CD8-positive, alpha-beta memory T cell (primary cell): ENCODE data around the gene CLPTM1. TPM values are rescaled to one million over a fixed set of nuclear protein-coding genes. Genes with fewer than 3 reads are reported as not detected.
"Not testable (repeated sequence)": the region's sequence is repeated elsewhere in the genome, so short reads cannot be mapped to it uniquely, and the experiment has no call there.

Experiments
- CTCF ChIA-PET: fragments of 350-600 bp; sonication (Branson Sonifier 250); formaldehyde crosslinking; loops from one replicate; lab custom pipeline; 2021; ENCODE audit warnings: antibody characterized with exemption; lab: Charles Lee
- POLR2A ChIA-PET: fragments of 350-600 bp; sonication (Branson Sonifier 250); formaldehyde crosslinking; loops from one replicate; lab custom pipeline; 2021; ENCODE audit warnings: antibody characterized with exemption; lab: Charles Lee
- DNase-seq, 5 donors: peaks; one replicate each; pipeline versions ENCODE4 v3.0.0 to v3.0.0-alpha.2; 2020 to 2022; ENCODE audit warnings: mixed read lengths in 1 of 5
- H3K27ac ChIP-seq: one replicate; pipeline ENCODE4 v1.7.0; 2013; ENCODE audit warnings: low read depth, mild to moderate bottlenecking, low read length, moderate library complexity
- H3K27me3 ChIP-seq: 2 replicates; pipeline ENCODE4 v1.7.0; 2013; ENCODE audit warnings: low read length, mild to moderate bottlenecking; ENCODE audit not compliant: insufficient read depth, poor library complexity, severe bottlenecking
- H3K36me3 ChIP-seq: 2 replicates; pipeline ENCODE4 v1.7.0; 2013; ENCODE audit warnings: mild to moderate bottlenecking, low read length, moderate library complexity; ENCODE audit not compliant: insufficient read depth
- H3K4me1 ChIP-seq: 2 replicates; pipeline ENCODE4 v1.7.0; 2013; ENCODE audit warnings: mild to moderate bottlenecking, low read length, moderate library complexity; ENCODE audit not compliant: insufficient read depth
- H3K4me3 ChIP-seq: 2 replicates; pipeline ENCODE4 v1.7.0; 2013; ENCODE audit warnings: mild to moderate bottlenecking, low read length
- H3K9me3 ChIP-seq: 2 replicates; pipeline ENCODE4 v1.7.0; 2013; ENCODE audit warnings: mild to moderate bottlenecking, low read length
- H3K27ac Mint-ChIP-seq, 8 donors: one replicate each; pipeline ENCODE4 v1.8.0; 2020 to 2021; ENCODE audit warnings: mixed read lengths in 8 of 8, mild to moderate bottlenecking in 6 of 8, inconsistent platforms in 3 of 8, moderate library complexity in 3 of 8
- H3K27me3 Mint-ChIP-seq, 2 donors: one replicate each; pipeline ENCODE4 v1.8.0; 2020 to 2021; ENCODE audit warnings: mixed read lengths in 2 of 2, mild to moderate bottlenecking in 1 of 2, moderate library complexity in 1 of 2
- H3K36me3 Mint-ChIP-seq, 3 donors: one replicate each; pipeline ENCODE4 v1.8.0; 2020 to 2021; ENCODE audit warnings: mixed read lengths in 3 of 3, inconsistent platforms in 1 of 3, mild to moderate bottlenecking in 1 of 3
- H3K4me1 Mint-ChIP-seq, 3 donors: one replicate each; pipeline ENCODE4 v1.8.0; 2020 to 2021; ENCODE audit warnings: mixed read lengths in 3 of 3, inconsistent platforms in 1 of 3, mild to moderate bottlenecking in 1 of 3
- H3K4me3 Mint-ChIP-seq, 7 donors: one replicate each; pipeline ENCODE4 v1.8.0; 2020 to 2021; ENCODE audit warnings: mixed read lengths in 7 of 7, mild to moderate bottlenecking in 6 of 7, moderate library complexity in 4 of 7, inconsistent platforms in 2 of 7
- H3K9me3 Mint-ChIP-seq, 5 donors: one replicate each; pipeline ENCODE4 v1.8.0; 2020 to 2022; ENCODE audit warnings: mixed read lengths in 5 of 5, mild to moderate bottlenecking in 3 of 5, moderate library complexity in 2 of 5, inconsistent platforms in 1 of 5
- polyA plus RNA-seq: library from polyadenylated mRNA; unstranded; fragments of 300-500 nt; fragmentation: Illumina TruSeq; gene quantifications from one replicate; pipeline ENCODE4 v1.2.3, GENCODE V29; 2021
- total RNA-seq, 2 experiments: library from RNA; stranded (reverse); gene quantifications; one replicate each; pipeline ENCODE4 v1.2.3, GENCODE V29; 2021

Gene CLPTM1
- total and polyA plus RNA-seq, 3 experiments from 2014 or later = 27.5 to 82.5 (median 78.6) TPM

- not testable (repeated sequence) for H3K4me1 ChIP-seq, H3K9me3 ChIP-seq, H3K27ac ChIP-seq, H3K27me3 ChIP-seq, H3K4me1 Mint-ChIP-seq, DNase-seq, H3K4me3 Mint-ChIP-seq, H3K27me3 Mint-ChIP-seq, H3K9me3 Mint-ChIP-seq, H3K4me3 ChIP-seq, H3K27ac Mint-ChIP-seq
- peaks cover 26% of the 10 kb centered on the region for H3K36me3 ChIP-seq
- ChIA-PET CTCF (interaction anchor here (0.7 to 1.0 kb wide), 2 partner anchors 9 to 12 kb away, joined by 3 read pairs; no protein-coding TSS in a partner anchor), POLR2A (interaction anchor here (0.8 kb wide), 1 partner anchor 149 kb away, joined by 8 read pairs; no protein-coding TSS in a partner anchor)
- peaks cover 5 to 70% (median 7%) of the 10 kb centered on the region in 3 donors for H3K36me3 Mint-ChIP-seq
These were observed 16.3 kb downstream of the CLPTM1 start for GRCh38 chr19:44971451-44971850.

DNA sequence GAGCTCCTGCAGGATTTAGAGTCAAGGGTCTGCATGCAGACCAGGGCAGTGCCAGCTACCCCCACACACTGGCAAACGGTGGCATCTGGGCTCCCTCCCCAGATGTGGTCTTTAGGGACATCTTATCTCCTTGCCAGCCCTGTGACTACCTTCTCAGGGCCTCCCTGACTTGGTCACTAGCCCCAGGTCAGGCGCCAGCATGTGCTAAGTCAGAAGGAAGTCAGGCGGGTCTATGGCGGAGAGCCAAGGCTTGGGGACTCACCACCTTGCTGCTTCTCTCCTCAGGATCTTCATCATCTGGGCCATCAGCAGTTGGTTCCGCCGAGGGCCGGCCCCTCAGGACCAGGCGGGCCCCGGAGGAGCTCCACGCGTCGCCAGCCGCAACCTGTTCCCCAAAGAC, 17.6 kb downstream of the CLPTM1 start:
- no peaks in the 10 kb centered on the region for H3K9me3 Mint-ChIP-seq
- H3K27me3 Mint-ChIP-seq = no peaks in the 10 kb centered on the region
- H3K36me3 Mint-ChIP-seq = peaks cover 5 to 71% (median 5%) of the 10 kb centered on the region in 3 donors
- DNase-seq = no peak
- ChIA-PET POLR2A (no interaction called here), CTCF (no interaction called here)
- Histone ChIP-seq H3K27me3 (no peaks in the 10 kb centered on the region), H3K4me3 (no peak overlapping the region), H3K9me3 (no peaks in the 10 kb centered on the region), H3K4me1 (no peaks in the 10 kb centered on the region), H3K27ac (no peak overlapping the region), H3K36me3 (peaks cover 40% of the 10 kb centered on the region)
- no peak overlapping the region for H3K4me3 Mint-ChIP-seq
- peaks cover 4 to 7% (median 4%) of the 10 kb centered on the region in 3 donors for H3K4me1 Mint-ChIP-seq
- no peak overlapping the region for H3K27ac Mint-ChIP-seq

DNA sequence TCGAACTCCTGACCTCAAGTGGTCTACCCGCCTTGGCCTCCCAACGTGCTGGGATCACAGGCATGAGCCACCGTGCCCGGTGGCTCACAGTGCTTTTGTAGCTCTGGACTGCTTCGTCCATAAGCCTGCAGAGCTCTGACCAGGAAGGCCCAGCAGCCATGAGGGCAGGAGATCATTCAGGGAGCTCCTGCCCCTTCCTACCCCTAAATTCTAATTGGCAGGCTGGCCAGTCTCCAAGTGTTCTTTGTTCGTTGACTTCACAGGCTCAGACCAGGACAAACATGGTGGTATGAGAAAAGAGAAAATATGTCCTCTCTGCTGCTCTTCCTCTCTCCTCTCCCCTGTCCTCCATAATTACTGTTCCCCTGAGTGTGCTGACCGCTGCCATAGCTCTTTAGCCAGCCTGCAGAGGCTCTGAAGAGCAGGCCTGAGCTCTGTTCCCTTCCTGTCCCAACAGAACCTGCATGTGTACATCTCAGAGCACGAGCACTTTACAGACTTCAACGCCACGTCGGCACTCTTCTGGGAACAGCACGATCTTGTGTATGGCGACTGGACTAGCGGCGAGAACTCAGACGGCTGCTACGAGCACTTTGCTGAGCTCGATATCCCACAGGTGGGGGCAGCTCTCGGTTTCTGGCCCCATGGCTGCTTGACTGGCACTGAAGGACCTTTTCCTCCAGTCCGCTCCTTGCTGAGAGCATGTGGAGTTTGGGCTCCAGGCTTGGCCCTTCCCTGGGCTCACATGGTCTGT, 19.0 kb downstream of the CLPTM1 start:
- ChIA-PET POLR2A (interaction anchor here (0.6 to 0.7 kb wide), 2 partner anchors 22 to 250 kb away, joined by 5 to 10 read pairs; no protein-coding TSS in a partner anchor), CTCF (interaction anchor here (1.1 kb wide), 1 partner anchor 22 kb away, joined by 3 read pairs; no protein-coding TSS in a partner anchor)
- no peaks in the 10 kb centered on the region for H3K9me3 ChIP-seq
- Mint-ChIP-seq H3K4me3 (peak overlapping the region in 1 of 7 donors; percentile 29), H3K36me3 (peaks cover 3 to 71% (median 8%) of the 10 kb centered on the region in 3 donors), H3K4me1 (peaks cover 0 to 4% (median 0%) of the 10 kb centered on the region in 3 donors), H3K27me3 (no peaks in the 10 kb centered on the region), H3K27ac (no peak overlapping the region), H3K9me3 (no peaks in the 10 kb centered on the region)
- no peaks in the 10 kb centered on the region for H3K4me1 ChIP-seq
- no peak for DNase-seq
- H3K4me3 ChIP-seq = no peak overlapping the region
- H3K36me3 ChIP-seq = peaks cover 45% of the 10 kb centered on the region
- H3K27me3 ChIP-seq = no peaks in the 10 kb centered on the region
- H3K27ac ChIP-seq = no peak overlapping the region

GRCh38 chr19:44974857-44975256, 19.7 kb downstream of the CLPTM1 start:
- Histone ChIP-seq H3K4me1 (no peaks in the 10 kb centered on the region), H3K9me3 (no peaks in the 10 kb centered on the region), H3K4me3 (no peak overlapping the region), H3K27me3 (no peaks in the 10 kb centered on the region), H3K36me3 (peaks cover 52% of the 10 kb centered on the region), H3K27ac (no peak overlapping the region)
- Mint-ChIP-seq H3K4me3 (no peak overlapping the region), H3K9me3 (no peaks in the 10 kb centered on the region), H3K4me1 (peaks cover 0 to 3% (median 0%) of the 10 kb centered on the region in 3 donors), H3K27me3 (no peaks in the 10 kb centered on the region), H3K36me3 (peaks cover 3 to 73% (median 10%) of the 10 kb centered on the region in 3 donors), H3K27ac (no peak overlapping the region)
- no peak for DNase-seq
- CTCF ChIA-PET = interaction anchor here (1.1 kb wide), 1 partner anchor 23 kb away, joined by 3 read pairs; no protein-coding TSS in a partner anchor
- POLR2A ChIA-PET = no interaction called here

DNA sequence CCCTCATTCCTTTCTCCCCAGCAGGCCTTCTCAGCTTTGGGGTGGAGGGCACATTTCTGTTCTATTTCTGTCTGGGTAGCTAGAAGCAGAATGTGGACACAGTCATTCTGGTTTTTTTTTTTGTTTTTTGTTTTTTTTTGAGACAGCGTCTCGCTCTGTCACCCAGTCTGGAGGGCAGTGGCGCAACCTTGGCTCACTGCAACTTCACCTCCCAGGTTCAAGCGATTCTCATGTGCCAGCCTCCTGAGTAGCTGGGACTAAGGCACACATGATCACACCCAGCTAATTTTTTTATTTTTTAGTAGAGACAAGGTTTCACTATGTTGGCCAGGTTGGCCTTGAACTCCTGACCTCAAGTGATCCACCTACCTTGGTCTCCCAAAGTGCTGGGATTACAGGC, 20.3 kb downstream of the CLPTM1 start:
- Histone ChIP-seq H3K27me3 (no peaks in the 10 kb centered on the region), H3K27ac (no peak overlapping the region), H3K4me1 (no peaks in the 10 kb centered on the region), H3K9me3 (no peaks in the 10 kb centered on the region), H3K36me3 (peaks cover 55% of the 10 kb centered on the region), H3K4me3 (no peak overlapping the region)
- CTCF ChIA-PET = interaction anchor here (1.0 to 1.6 kb wide), 4 partner anchors 8 to 84 kb away, joined by 3 to 6 read pairs (median 3); no protein-coding TSS in a partner anchor
- Mint-ChIP-seq H3K4me3 (no peak overlapping the region), H3K4me1 (no peaks in the 10 kb centered on the region), H3K9me3 (no peaks in the 10 kb centered on the region), H3K27me3 (no peaks in the 10 kb centered on the region), H3K27ac (no peak overlapping the region), H3K36me3 (peaks cover 3 to 72% (median 10%) of the 10 kb centered on the region in 3 donors)
- POLR2A ChIA-PET = no interaction called here
- DNase-seq = no peak

GRCh38 chr19:44984005-44984404, 28.8 kb downstream of the CLPTM1 start:
- H3K4me3 Mint-ChIP-seq = no peak overlapping the region
- peaks cover 0 to 76% (median 5%) of the 10 kb centered on the region in 3 donors for H3K36me3 Mint-ChIP-seq
- ChIA-PET POLR2A (interaction anchor here (0.6 kb wide), 1 partner anchor 32 kb away, joined by 3 read pairs; no protein-coding TSS in a partner anchor), CTCF (interaction anchor here (0.7 to 1.0 kb wide), 2 partner anchors 13 to 545 kb away, joined by 3 read pairs; no protein-coding TSS in a partner anchor)
- no peak for DNase-seq
- no peaks in the 10 kb centered on the region for H3K4me1 ChIP-seq
- no peaks in the 10 kb centered on the region for H3K4me1 Mint-ChIP-seq
- H3K9me3 ChIP-seq = no peaks in the 10 kb centered on the region
- H3K27ac Mint-ChIP-seq = no peak overlapping the region
- peaks cover 9% of the 10 kb centered on the region for H3K36me3 ChIP-seq
- no peaks in the 10 kb centered on the region for H3K9me3 Mint-ChIP-seq
- H3K27me3 ChIP-seq = no peaks in the 10 kb centered on the region
- no peaks in the 10 kb centered on the region for H3K27me3 Mint-ChIP-seq
- H3K4me3 ChIP-seq = no peak overlapping the region
- H3K27ac ChIP-seq = no peak overlapping the region

DNA sequence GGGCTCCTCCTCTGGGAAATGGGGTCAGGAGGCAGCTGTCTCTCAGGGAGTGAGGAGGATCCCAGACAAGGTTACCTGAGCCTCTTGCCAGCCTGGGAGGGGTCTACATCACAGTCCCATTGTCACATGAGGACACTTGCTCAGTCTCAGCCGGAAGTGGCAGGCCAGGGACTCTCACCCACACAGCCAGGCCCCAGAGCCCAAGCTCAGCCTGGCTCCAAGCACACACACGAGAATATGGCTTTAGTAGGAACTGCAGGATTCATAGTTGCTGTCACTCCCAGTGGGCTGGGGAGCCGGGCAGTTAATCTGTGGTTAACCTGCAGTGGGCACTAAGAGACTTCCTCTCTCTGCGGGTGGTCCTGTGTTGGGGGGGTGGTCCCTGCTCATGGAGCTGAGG, 30.3 kb downstream of the CLPTM1 start:
- Mint-ChIP-seq H3K27me3 (no peaks in the 10 kb centered on the region), H3K36me3 (peaks cover 0 to 70% (median 3%) of the 10 kb centered on the region in 3 donors), H3K9me3 (no peaks in the 10 kb centered on the region), H3K4me1 (no peaks in the 10 kb centered on the region), H3K27ac (peak overlapping the region in 1 of 8 donors; percentile 57), H3K4me3 (no peak overlapping the region)
- Histone ChIP-seq H3K4me1 (no peaks in the 10 kb centered on the region), H3K36me3 (no peaks in the 10 kb centered on the region), H3K9me3 (no peaks in the 10 kb centered on the region), H3K4me3 (no peak overlapping the region), H3K27me3 (no peaks in the 10 kb centered on the region), H3K27ac (no peak overlapping the region)
- no peak for DNase-seq
- ChIA-PET CTCF (interaction anchor here (1.3 kb wide), 1 partner anchor 74 kb away, joined by 3 read pairs; no protein-coding TSS in a partner anchor), POLR2A (no interaction called here)

- POLR2A ChIA-PET = no interaction called here
- CTCF ChIA-PET = interaction anchor here (1.3 kb wide), 1 partner anchor 73 kb away, joined by 3 read pairs; no protein-coding TSS in a partner anchor
- Mint-ChIP-seq H3K27me3 (no peaks in the 10 kb centered on the region), H3K36me3 (peaks cover 0 to 78% (median 3%) of the 10 kb centered on the region in 3 donors), H3K9me3 (no peaks in the 10 kb centered on the region), H3K4me1 (no peaks in the 10 kb centered on the region), H3K4me3 (no peak overlapping the region), H3K27ac (peak overlapping the region in 1 of 8 donors; percentile 72)
- Histone ChIP-seq H3K36me3 (no peaks in the 10 kb centered on the region), H3K27me3 (no peaks in the 10 kb centered on the region), H3K4me3 (no peak overlapping the region), H3K27ac (no peak overlapping the region), H3K4me1 (no peaks in the 10 kb centered on the region), H3K9me3 (no peaks in the 10 kb centered on the region)
- no peak for DNase-seq
These were observed 31.2 kb downstream of the CLPTM1 start for GRCh38 chr19:44986389-44986788.
